HG03439 (cell line): Measurements from ENCODE around the gene TMEM170A.

Experiments
- ATAC-seq: cut with Tn5 transposase; IDR thresholded peaks from one replicate; pipeline ENCODE4 v1.9.1; 2021; ENCODE audit warnings: mild to moderate bottlenecking, moderate library complexity; ENCODE audit not compliant: unreplicated experiment

Gene TMEM170A

GRCh38 chr16:75406943-75407342 is 57.5 kb downstream of the TMEM170A start:
- no peak for ATAC-seq

GRCh38 chr16:75402821-75403475 is 61.5 kb downstream of the TMEM170A start:
- no peak for ATAC-seq

GRCh38 chr16:75402159-75402820 is 62.2 kb downstream of the TMEM170A start:
- no peak for ATAC-seq

GRCh38 chr16:75401691-75402090 is 62.8 kb downstream of the TMEM170A start:
- ATAC-seq, result no peak

- no peak for ATAC-seq
These were observed 66.2 kb downstream of the TMEM170A start for GRCh38 chr16:75398333-75398732.

GRCh38 chr16:75394941-75395340 is 69.5 kb downstream of the TMEM170A start:
- ATAC-seq, result no peak
